Neural cell (in vitro differentiated cells): ENCODE results near the gene GPR180.

Experiments
- CTCF ChIP-seq: fragments of 450-650 bp; IDR thresholded peaks from 2 replicates; pipeline ENCODE4 v1.5.1; 2014; ENCODE audit warnings: antibody characterized with exemption, mild to moderate bottlenecking, moderate library complexity; ENCODE audit not compliant: poor library complexity, severe bottlenecking
- EZH2 ChIP-seq: fragments of 200-600, 300-800 bp; shearing (Covaris generic), sonication (generic); IDR thresholded peaks from 2 replicates; pipeline ENCODE4 v1.6.1; 2014; ENCODE audit warnings: antibody characterized with exemption, low read length, borderline replicate concordance, mild to moderate bottlenecking; ENCODE audit not compliant: insufficient read depth, poor library complexity, severe bottlenecking
- POLR2AphosphoS5 ChIP-seq: IDR thresholded peaks from 2 replicates; pipeline ENCODE4 v1.6.1; 2012
- REST ChIP-seq: IDR thresholded peaks from 2 replicates; pipeline ENCODE4 v1.6.1; 2012; ENCODE audit warnings: borderline replicate concordance
- SMC3 ChIP-seq: fragments of 450-650 bp; conservative IDR thresholded peaks from 2 replicates; pipeline ENCODE4 v1.6.1; 2014; ENCODE audit warnings: antibody characterized with exemption, mild to moderate bottlenecking, moderate library complexity; ENCODE audit not compliant: poor library complexity

- TF ChIP-seq EZH2 (no peak), REST (no peak), SMC3 (no peak), POLR2AphosphoS5 (no peak), CTCF (no peak)
Observed at GRCh38 chr13:94558716-94559115, 42.9 kb upstream of the GPR180 start.
